Measurements from ENCODE around the gene CSPG4. TPM values are rescaled to one million over a fixed set of nuclear protein-coding genes. Genes with fewer than 3 reads are reported as not detected.
A peak's percentile ranks its signal among the peaks of the same experiment; 100 is the strongest.

The CSPG4 gene
- total and polyA plus RNA-seq, 2 donors (not counting 3 experiments of a cell fraction or from before 2014, with no cell fraction given), result not detected

- TSS peak; percentile 31 for BruUV-seq (replicated peaks)
- POLR2A ChIA-PET, result interaction anchor here (1.1 kb wide), 1 partner anchor 8 kb away, joined by 3 read pairs; no protein-coding TSS in a partner anchor
- peak overlapping the region; percentile 79 for H2AFZ ChIP-seq (ENCODE audit: low read depth, low read length)
Measured at GRCh38 chr15:75646112-75646943, 66.3 kb downstream of the CSPG4 start.

More at GRCh38 chr15:75646112-75646943, 66.3 kb downstream of the CSPG4 start:
- Histone ChIP-seq H3K79me2 (ENCODE audit: control insufficient read depth, insufficient read depth, low read length) (peaks cover 3% of the 10 kb centered on the region), H3K36me3 (ENCODE audit: control insufficient read depth in 2 of 2, extremely low read depth in 1 of 2, insufficient read depth in 2 of 2, low read length in 2 of 2) (peaks cover 0 to 2% of the 10 kb centered on the region in 2 experiments), H3K4me3 (replicated peaks in 1 of 3; ENCODE audit: insufficient read depth in 1 of 3, low read depth in 1 of 3, low read length in 3 of 3) (peak overlapping the region in 2 of 3 experiments; percentile 64 to 72), H3K9me1 (replicated peaks; ENCODE audit: control insufficient read depth, extremely low read depth, insufficient read depth, low read length) (no peaks in the 10 kb centered on the region), H4K20me1 (replicated peaks; ENCODE audit: control insufficient read depth, extremely low read depth, insufficient read depth, low read length) (no peaks in the 10 kb centered on the region), H3K9ac (replicated peaks; ENCODE audit: extremely low read depth, insufficient read depth, low read length) (peak overlapping the region; percentile 67), H3K4me2 (ENCODE audit: insufficient read depth, low read length) (peak overlapping the region; percentile 78), H3K27ac (ENCODE audit: insufficient read depth, low read depth, low read length) (peak overlapping the region; percentile 37), H3K9me3 (replicated peaks; ENCODE audit: control insufficient read depth, insufficient read depth, low read length) (no peaks in the 10 kb centered on the region), H3K4me1 (ENCODE audit: control insufficient read depth, extremely low read depth, insufficient read depth, low read length) (peaks cover 22% of the 10 kb centered on the region), H3K27me3 (ENCODE audit: control insufficient read depth in 2 of 2, insufficient read depth in 2 of 2, low read length in 2 of 2) (no peaks in the 10 kb centered on the region)
- dilution Hi-C loops (cut with MboI; ENCODE audit: extremely low pct_ligation_motif_present, low sequenced_read_pairs), result no loop called here
- intact Hi-C loops (cut with micrococcal nuclease), result loop anchor here (2.0 kb wide), 1 partner anchor 20 kb away; no protein-coding TSS in a partner anchor
- TF ChIP-seq MAX (IDR thresholded peaks at IDR 0.05; ENCODE audit: insufficient read depth, insufficient read length), result no peak
- TF ChIP-seq POLR2A (IDR thresholded peaks at IDR 0.05; ENCODE audit: low read depth, low read length), result no peak
- no peak for TF ChIP-seq POLR2AphosphoS5 (IDR thresholded peaks at IDR 0.05; ENCODE audit: insufficient read depth, low read depth, low read length)
- no peak for TF ChIP-seq JUN (IDR thresholded peaks at IDR 0.05; ENCODE audit: borderline replicate concordance, insufficient read depth, insufficient read length, low read depth)
- TF ChIP-seq MYC (IDR thresholded peaks at IDR 0.05; ENCODE audit: low read depth, low read length), result no peak
- no peak for TF ChIP-seq GATA2 (IDR thresholded peaks at IDR 0.05; ENCODE audit: insufficient read depth, insufficient read length, low read depth, low read length)
- no peak for TF ChIP-seq FOS (IDR thresholded peaks at IDR 0.05; ENCODE audit: borderline replicate concordance, insufficient read depth, low read length)
- no peak for TF ChIP-seq CTCF (IDR thresholded peaks at IDR 0.05; ENCODE audit: extremely low read depth in 1 of 2, insufficient read depth in 1 of 2, low read depth in 1 of 2, low read length in 2 of 2)
- TF ChIP-seq EZH2 (IDR thresholded peaks at IDR 0.05; ENCODE audit: borderline replicate concordance, low read depth, low read length, severe bottlenecking), result no peak
- CTCF ChIA-PET, result interaction anchor here (0.6 to 2.9 kb wide), 14 partner anchors 7 to 279 kb away, joined by 3 to 34 read pairs (median 12); partner anchors contain the start of genes IMP3, MAN2C1, PTPN9 and SNUPN
- DNase-seq (ENCODE audit: low read depth, low spot score) (no peak), FAIRE-seq (no peak)
